GM18508 (cell line): ENCODE results near the gene AP1B1.

Source experiments
- ATAC-seq: cut with Tn5 transposase; IDR thresholded peaks from one replicate; pipeline ENCODE4 v1.9.1; 2021; ENCODE audit warnings: moderate number of reproducible peaks; ENCODE audit not compliant: insufficient read depth, unreplicated experiment

AP1B1 gene

DNA sequence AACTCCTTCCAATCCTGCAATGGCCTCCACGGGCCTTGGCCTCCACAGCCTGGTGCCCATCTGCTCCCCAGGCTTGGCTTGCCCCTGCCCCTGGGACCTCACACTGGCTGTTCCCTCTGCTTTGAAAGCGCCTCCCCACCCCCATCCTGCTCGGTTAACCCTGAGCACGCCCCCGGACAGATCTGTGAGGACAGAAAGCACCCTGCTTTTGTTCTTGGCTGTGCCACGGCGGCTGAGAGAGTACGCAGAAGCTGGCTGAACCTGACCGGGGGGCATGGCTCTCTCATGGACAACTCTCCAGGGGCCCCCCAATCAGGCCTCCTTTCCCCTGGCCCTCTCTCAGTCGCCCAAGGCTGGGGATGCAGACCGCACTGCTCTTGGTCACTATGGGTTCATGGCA is 52.7 kb downstream of the AP1B1 start:
- ATAC-seq: no peak

DNA sequence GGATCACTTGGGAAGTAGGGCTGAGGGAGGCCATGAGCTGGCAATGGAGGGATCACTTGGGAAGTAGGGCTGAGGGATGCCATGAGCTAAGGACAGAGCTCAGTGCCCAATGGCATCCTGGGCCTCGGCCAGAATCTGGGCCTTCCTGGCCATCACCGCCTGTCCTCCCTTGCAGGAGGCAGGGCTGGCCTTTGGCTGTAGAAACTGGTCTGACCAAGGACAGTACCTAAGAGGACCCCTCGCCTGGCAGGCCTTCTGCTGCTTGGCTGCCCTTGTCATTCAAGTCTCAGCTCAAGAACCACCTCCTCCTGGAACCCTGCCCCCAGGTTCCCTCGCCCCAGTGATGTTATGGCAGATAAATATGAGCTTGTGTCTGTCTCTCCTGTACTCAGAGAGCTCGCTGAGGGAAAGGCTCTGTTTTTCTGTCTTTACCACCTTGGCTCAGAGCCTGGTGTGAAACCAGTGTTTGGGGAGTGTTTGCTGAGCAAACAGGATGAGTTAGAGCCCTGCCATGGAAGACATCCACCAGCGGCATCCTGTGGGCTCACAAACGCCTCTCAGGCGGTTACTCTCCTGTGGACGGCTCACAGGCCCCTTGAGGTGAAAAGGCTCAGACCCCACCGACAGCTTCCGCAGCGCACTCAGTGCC is 53.5 kb downstream of the AP1B1 start:
- no peak for ATAC-seq

DNA sequence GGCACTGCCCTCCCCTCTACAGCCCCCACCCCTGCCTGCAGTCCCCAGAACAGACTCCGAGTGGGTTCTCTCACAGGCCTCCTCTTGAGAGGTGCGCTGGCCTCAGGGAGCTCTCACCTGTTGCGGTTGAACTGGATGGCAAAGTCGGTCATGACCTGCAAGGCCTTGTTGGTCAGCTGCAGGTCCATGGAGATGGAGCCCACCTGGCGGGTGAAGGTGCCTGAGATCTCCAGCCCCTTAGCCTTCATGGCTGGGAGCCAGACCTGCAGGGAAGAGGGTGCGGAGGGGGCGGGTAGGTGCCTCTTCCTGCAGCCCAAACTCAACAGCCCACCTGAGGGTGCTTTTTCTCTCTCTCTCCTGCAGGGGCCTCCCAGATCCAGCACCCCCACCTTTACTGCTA is 54.2 kb downstream of the AP1B1 start:
- ATAC-seq: no peak

DNA sequence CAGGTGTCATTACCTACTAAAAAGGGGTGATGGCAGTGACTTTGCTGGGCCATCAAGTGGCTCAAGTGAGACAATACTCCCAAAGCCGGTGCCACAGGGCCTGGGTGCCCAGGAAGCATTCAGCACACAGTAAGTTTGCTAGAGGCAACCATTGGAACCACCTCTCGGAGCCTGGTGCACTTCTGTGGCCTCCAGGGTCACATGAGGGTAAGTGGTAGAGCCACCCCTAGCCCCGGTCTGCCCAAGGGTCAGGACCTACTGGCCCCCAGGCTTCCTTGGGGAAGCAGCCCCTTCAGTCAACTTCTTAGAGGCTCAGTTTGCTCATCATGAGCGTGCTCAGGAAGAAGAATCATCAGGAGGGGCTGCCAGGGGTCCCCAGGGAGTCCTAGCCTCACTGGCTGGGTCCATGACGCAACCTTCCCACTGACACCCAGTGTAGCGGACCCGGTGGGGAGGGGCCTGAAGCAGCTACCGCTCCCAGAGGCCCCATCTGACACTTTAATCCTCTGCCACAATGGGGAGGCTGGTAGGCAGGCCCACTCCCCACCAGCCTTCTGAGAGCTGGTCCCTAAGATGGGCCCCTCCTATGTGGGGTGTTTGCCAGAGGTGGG is 55.4 kb downstream of the AP1B1 start:
- ATAC-seq: no peak

DNA sequence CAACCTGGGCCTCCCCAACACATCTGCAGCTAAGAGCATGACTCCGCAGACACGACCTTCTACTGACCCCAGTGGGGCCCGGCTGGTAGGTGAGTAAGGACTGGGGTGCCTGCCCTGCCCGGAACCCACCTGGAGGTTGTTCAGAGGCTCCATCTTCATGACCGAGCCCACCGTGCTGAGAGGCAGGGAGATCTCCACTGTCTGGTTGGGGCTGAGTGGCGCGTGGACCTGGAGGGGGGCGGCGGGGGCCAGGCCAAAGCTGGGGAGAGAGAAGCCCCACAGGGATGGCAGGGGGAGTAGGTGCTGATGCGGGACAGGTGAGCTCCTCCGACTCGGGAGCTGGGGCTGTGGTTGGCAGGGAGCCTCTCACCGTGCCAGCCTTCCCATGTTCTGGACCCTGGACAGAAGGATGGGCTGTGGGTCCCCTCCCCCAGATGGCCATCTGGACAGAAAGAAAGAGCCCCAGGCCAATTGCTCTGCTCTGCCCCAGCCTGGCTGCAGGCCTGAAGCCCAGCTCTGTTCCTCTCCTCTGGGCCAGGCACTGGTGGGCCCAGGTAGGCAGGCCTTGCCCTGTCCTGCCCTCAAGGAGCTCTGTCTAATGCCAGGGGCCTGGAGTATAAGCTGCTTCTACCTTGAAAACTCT is 56.6 kb downstream of the AP1B1 start:
- ATAC-seq: no peak

DNA sequence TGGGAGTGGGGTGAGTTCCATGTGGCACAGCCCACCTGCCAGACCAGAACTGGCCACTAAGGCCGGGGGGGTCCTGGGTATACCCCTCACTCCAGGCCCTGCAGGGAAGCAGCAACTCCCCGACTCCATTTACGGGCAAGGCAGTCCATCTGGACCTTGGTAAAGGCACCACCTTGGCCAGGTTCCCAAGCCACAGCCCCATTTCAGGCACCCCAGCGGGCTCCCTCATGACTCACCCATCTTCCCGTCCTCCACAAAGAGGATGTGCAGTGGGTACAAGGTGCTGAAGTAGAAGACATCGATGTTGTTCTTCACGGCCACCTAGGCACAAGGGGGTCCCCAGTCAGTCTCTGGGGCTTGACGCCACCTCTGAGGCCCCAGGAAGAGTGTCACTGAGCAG is 57.2 kb downstream of the AP1B1 start:
- no peak for ATAC-seq

DNA sequence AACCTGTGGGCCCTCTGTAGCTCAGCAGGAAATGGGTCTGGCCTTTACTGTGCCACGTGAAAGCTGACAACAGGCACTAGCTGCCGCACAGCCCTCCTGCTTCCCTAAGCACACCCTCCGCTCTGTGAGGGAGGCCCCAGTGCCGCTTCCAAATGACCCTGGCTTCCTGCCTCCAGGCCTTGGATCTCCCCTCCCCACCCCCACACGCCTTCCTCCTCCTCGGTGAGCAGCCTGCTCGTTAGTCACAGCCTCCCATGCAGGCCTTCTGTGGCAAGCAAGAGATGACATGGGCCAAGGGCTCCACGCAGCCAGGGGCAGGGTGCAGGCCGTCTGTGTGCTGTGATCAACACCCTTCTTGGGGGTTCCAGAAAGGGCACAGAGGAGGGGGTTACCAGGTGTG is 57.6 kb downstream of the AP1B1 start:
- no peak for ATAC-seq

DNA sequence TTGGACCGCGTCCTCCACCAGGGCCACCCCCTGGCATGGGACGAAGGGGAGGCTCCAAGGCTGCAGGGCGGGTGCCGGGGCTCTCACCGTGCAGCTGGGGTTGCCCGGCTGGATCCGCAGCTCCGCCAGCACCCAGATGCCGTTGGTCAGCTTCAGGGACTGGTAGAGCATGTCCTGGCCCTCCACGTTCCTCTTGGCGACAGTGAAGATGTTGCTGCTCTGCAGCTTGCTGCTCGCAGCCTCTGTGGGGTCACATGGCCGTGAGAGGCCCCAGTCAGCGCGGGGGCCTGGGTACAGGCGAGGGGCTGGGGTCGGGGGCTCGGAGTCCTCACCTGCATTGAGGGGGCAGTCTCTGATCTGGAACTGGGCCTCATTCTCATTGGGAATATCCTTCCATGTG is 58.1 kb downstream of the AP1B1 start:
- no peak for ATAC-seq

DNA sequence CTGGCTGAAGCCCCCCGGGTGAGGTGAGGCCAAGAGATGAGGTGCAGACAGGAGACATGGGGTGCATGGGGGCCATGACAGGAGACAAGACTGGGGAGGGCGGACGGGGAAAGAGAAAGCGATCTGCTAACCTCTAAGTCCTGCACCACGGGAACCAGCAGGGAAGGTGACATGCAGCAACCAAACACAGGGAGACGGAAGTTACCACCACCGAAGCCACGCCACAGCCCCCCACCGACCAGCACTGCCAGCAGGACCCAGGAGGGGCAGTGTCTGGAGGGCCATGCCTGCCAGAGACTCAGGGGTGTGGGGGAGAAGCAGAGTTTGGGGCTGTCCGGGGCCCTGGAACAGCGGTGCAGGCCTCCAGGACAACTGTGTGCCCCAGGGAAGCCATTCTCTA is 58.8 kb downstream of the AP1B1 start:
- no peak for ATAC-seq

DNA sequence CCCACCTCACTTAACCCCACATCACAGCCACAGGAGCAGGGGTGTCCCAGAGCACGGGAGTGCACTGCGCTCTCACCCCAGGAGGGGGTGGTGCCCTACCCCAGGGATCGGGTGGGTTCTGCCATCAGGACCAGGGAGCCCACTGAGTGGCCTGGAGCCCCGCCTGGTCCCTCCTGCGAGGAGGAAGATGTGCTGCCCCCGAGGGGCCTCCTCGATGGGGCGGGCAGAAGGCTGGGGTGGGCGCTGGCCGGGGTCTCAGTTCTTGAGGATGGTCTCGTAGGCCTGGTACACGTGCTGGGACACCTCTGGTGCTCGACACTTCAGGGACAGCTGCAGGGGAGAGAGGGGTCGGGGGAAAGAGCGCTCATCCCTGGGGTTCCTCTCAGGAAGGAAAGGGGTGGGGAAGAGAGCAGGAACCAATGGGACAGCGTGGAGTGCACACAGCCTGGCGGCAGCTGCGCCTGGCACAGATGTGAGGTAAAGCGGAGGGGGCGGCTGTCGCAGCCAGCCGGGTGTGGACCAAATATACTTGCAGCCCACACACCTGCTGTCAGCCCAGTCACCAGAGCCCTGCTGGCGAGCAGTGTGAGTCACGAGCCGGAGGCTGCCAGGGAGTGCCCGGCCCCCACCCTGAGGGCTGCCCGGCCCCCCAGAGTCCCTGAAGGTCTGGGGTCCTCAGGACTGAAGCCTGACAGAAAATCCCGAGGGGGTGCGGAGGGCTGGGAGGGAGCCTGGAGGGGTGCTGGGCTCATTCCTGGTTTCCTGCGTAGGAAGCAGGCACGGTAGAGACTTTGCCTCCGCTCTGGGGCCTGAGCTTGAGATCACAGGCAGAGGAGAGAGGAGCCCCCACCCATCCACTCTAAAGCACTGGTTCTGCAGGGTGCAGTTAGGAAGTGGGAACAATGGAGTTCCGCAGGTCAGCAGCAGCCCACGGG is 59.5 kb downstream of the AP1B1 start:
- no peak for ATAC-seq

DNA sequence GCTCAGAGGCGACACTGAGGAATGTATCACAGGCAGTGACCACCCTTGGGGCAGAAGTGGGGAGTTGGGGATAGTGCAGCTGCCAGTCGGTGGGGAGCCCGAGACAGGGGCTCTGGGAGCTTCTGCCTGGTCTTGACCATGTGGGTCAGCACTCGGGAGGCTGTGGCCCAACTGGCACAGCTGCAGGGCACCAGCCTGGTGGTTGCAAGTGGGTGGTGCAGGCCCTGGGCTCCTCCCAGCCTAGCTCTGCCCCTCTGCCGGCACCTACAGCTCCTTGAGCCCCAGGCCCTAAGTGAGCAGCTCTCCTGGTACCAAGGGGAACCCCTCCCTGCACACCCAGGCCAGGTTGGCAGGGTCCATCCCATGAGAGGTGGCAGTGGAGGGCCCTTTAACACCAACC is 60.3 kb downstream of the AP1B1 start:
- no peak for ATAC-seq

DNA sequence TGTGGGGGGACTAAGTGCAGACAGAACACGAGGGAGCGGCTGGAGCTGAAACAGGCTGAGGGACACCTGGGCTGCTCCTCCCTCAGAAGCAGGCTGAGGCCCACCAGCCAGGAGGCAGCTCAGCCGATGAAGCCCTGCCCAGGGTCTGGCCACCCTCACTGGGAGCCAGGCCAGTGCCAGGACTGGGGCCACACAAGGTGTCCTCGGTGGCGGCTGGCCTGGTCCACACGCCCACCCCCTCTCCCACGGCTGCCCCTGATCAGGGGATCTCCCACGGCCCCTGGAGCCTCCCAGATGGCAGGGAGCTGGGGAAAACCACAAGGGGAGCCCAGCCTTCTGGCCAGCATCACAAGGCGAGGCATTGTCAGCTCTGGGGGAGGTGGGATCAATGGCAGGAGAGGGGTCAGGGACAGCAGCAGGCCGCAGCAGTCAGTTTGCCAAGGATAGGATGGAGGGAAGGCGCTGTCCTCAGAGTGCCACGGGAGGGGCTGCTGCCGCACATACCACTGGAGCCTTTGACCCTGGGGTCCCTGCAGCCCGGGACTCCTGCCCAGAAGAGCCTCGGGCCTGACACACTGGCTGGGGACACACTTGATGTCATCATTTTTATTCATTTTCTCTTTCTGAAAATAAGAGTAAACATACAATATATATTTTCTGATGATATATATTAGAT is 61.1 kb downstream of the AP1B1 start:
- ATAC-seq: no peak

DNA sequence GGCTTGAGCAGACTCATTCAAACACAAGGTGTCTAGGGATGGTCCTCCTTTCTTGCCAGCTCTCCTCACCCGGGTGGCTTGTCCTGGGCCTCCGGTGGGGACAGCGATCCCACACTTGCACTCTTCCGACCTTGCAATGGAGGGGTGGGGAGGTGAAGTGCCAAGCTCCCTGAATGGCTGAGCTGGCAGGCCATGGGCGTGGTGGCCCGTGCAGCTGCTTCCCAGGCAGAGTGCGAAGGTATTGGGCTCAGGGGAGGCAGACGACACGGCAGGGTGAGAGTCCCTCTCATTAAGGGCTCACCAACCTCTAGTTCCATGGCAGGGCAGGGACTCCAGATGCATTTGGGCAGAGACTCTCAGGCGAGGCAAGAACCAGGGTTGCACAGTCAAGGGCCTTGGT is 61.9 kb downstream of the AP1B1 start:
- no peak for ATAC-seq

DNA sequence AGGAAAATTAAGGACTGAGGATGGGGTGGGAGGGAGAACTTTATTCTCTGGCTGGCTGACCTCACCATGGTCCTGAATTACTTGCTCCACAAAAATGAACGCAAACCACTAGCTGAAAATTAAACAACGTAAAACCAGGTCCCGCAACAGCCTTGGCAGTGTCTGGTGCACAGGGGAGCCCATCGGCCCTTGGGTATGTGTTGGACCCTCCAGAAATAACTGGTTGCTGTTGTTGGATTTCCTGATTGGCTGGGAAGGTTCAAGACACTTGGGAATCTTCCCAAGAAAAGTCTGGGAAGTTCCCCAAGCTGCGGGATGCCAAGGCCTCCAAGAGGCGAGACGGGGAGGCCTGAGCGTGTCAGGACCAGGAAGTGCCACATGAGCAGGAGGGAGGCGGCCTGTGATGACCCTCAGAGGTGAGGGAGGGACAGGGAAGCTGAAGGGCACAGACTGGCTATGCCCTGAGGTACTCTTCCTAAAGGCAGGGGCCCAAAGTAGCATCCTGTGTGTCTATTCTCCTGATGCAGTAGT is 62.5 kb downstream of the AP1B1 start:
- no peak for ATAC-seq

DNA sequence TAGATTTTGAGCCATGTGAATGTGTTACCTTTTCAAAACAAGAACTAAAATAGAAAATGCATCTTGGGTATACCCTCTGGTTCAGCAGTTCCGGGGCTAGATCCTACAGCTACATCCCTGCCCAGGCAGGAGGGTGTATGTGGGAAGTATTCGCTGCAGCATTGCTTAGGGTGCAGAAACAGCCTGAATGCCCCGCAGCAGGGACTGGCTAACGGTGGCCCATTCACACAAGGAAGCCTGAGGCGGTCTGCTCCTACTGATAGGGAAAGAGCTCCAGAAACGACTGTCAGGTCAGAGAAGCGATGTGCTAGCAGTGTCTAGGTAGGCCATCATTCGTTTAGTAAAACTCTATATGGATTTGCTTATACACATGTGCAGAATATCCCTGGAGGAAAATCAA is 63.0 kb downstream of the AP1B1 start:
- no peak for ATAC-seq

DNA sequence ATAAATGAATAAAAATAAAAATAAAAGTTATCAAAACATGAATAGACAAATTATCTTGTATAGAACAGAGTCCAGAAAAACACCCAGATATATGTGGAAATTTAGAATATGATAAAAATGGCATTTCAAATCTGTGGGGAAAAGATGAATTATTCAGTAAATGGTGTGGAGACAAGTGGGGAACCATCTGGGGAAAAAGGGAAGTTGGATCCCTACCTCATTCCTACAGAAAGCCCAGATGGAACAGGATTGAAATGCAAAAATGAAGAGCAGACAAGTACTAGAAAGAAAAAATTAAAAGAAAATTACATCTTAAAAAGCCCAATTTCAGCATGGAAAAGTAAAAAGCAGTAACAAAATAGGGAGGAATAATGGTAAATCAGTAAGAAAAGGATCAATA is 64.7 kb downstream of the AP1B1 start:
- no peak for ATAC-seq

DNA sequence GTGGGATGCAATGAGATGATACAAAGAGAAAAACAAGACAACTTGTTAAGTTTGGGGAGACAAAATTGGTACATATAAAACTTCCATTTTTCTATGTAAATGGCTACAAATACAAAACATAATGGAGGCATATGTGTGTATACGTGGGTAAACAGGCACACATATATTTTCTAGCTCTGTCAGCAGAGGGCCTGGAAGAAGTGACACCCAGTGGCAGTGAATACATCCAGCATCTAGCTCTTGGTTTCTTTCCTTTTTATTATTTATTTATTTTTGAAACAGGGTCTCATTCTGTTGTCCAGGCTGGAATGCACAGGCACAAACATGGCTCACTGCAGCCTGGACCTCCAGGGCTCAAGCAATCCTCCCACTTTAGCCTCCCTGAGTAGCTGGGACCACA is 67.8 kb downstream of the AP1B1 start:
- ATAC-seq: no peak

DNA sequence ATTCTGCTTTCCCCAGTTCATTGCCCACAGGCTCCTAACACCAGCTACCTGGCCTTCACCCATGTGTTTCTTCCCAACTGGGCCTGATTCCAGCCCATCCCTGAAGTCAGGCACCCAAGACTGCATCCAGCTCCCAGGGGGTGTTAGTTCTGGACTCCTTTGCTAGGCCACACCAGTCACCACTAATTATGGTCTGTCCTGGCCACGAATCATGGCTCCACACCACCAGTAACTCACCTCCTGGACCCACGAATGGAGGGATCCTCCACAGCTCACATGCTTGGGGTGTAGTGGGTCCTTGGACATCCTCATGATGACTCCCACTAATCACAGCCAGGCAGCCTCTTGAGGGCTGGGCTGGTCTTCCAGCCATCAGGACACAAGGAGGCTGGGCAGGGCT is 69.3 kb downstream of the AP1B1 start:
- no peak for ATAC-seq

DNA sequence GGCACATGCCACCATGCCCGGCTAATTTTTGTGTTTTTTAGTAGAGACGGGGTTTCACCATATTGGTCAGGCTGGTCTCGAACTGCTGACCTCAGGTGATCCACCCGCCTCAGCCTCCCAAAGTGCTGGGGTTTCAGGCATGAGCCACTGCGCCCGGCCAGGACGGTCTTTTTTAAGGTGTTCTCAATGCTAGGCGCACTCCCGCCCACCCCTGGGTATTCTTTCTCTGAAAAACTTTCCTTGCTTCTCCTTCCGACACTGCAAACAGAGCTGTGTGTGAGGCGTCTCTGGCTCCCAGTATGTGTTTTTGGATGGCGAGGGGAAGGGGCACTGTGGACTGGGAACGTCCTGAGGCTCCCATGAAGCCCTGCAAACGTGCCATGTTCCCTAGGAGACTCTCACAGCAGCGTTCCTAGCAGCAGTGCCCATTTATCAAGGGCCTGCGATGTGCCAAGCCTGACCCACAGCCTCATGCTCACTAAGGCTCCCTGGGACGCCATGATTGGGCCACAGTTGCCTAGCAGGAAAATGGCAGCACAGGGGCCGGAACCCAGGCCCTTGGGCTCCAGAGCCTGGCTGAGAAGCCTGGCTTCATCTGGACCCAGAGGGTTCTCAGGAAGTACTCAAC is 70.4 kb downstream of the AP1B1 start:
- ATAC-seq: no peak
